Activated CD4-positive, alpha-beta T cell treated with anti-CD3 and anti-CD28 coated beads, Interleukin-2, amount 50 U/mL, for 48 hours (primary cell): ENCODE data around the gene CDK5R1.
"Not testable (repeated sequence)": the region's sequence is repeated elsewhere in the genome, so short reads cannot be mapped to it uniquely, and the experiment has no call there.

ENCODE experiments used
- DNase-seq, 2 experiments: peaks; one replicate each; pipeline ENCODE4 v3.0.0-alpha.2; 2020

Gene CDK5R1

GRCh38 chr17:32519228-32520103 lies 32.7 kb downstream of the CDK5R1 start:
- DNase-seq: peak; percentile 75 to 78

GRCh38 chr17:32520104-32520701 lies 33.4 kb downstream of the CDK5R1 start:
- peak; percentile 61 to 72 for DNase-seq

- DNase-seq: no peak
Measured at GRCh38 chr17:32520737-32521404, 34.1 kb downstream of the CDK5R1 start.

- DNase-seq: peak; percentile 52 to 69
Measured at GRCh38 chr17:32523017-32523680, 36.4 kb downstream of the CDK5R1 start.

GRCh38 chr17:32523827-32524552 lies 37.2 kb downstream of the CDK5R1 start:
- peak; percentile 48 to 60 for DNase-seq

- not testable (repeated sequence) for DNase-seq
Measured at GRCh38 chr17:32524553-32524880, 37.7 kb downstream of the CDK5R1 start.

GRCh38 chr17:32525122-32525521 lies 38.3 kb downstream of the CDK5R1 start:
- no peak for DNase-seq

GRCh38 chr17:32527146-32527545 lies 40.4 kb downstream of the CDK5R1 start:
- DNase-seq: no peak

- no peak for DNase-seq
Measured at GRCh38 chr17:32528825-32529224, 42.0 kb downstream of the CDK5R1 start.

- no peak for DNase-seq
Measured at GRCh38 chr17:32529604-32530003, 42.8 kb downstream of the CDK5R1 start.

- no peak for DNase-seq
Measured at GRCh38 chr17:32533296-32533695, 46.5 kb downstream of the CDK5R1 start.

- DNase-seq: no peak
Measured at GRCh38 chr17:32536736-32537643, 50.2 kb downstream of the CDK5R1 start.
